HG03460 (cell line): ENCODE data around the gene CFAP45.
"Not testable (repeated sequence)": the region's sequence is repeated elsewhere in the genome, so short reads cannot be mapped to it uniquely, and the experiment has no call there.

Experiments used
- ATAC-seq: cut with Tn5 transposase; IDR thresholded peaks from one replicate; pipeline ENCODE4 v1.9.1; 2021; ENCODE audit not compliant: unreplicated experiment

The CFAP45 gene

GRCh38 chr1:159908031-159908940 lies 8.3 kb upstream of the CFAP45 start:
- no peak for ATAC-seq

- ATAC-seq = no peak
These were observed 7.0 kb upstream of the CFAP45 start for GRCh38 chr1:159906960-159907359.

- not testable (repeated sequence) for ATAC-seq
These were observed 4.1 kb upstream of the CFAP45 start for GRCh38 chr1:159904036-159904435.

- no peak for ATAC-seq
These were observed 2.6 kb upstream of the CFAP45 start for GRCh38 chr1:159902541-159902940.

- ATAC-seq = no peak
These were observed 893 bp upstream of the CFAP45 start for GRCh38 chr1:159900755-159901360.

GRCh38 chr1:159899634-159900033 lies 331 bp downstream of the CFAP45 start:
- ATAC-seq = not testable (repeated sequence)

GRCh38 chr1:159898527-159898926 lies 1.4 kb downstream of the CFAP45 start:
- no peak for ATAC-seq

- ATAC-seq = no peak
These were observed 2.0 kb downstream of the CFAP45 start for GRCh38 chr1:159897962-159898361.

GRCh38 chr1:159896546-159896930 lies 3.4 kb downstream of the CFAP45 start:
- ATAC-seq = no peak

GRCh38 chr1:159895836-159896545 lies 4.0 kb downstream of the CFAP45 start:
- ATAC-seq = no peak

GRCh38 chr1:159895286-159895685 lies 4.7 kb downstream of the CFAP45 start:
- ATAC-seq = no peak

GRCh38 chr1:159892944-159893343 lies 7.0 kb downstream of the CFAP45 start:
- ATAC-seq = no peak

- peak; percentile 75 for ATAC-seq
These were observed 8.4 kb downstream of the CFAP45 start for GRCh38 chr1:159891275-159892157.

GRCh38 chr1:159890390-159890789 lies 9.6 kb downstream of the CFAP45 start:
- ATAC-seq = no peak

- peak; percentile 82 for ATAC-seq
These were observed 10.1 kb downstream of the CFAP45 start for GRCh38 chr1:159889821-159890252.

GRCh38 chr1:159889202-159889601 lies 10.8 kb downstream of the CFAP45 start:
- ATAC-seq = no peak

GRCh38 chr1:159884296-159884695 lies 15.7 kb downstream of the CFAP45 start:
- no peak for ATAC-seq

- no peak for ATAC-seq
These were observed 16.8 kb downstream of the CFAP45 start for GRCh38 chr1:159883134-159883533.

- ATAC-seq = no peak
These were observed 17.5 kb downstream of the CFAP45 start for GRCh38 chr1:159882527-159882862.

- no peak for ATAC-seq
These were observed 18.1 kb downstream of the CFAP45 start for GRCh38 chr1:159881622-159882526.
